ENCODE measurements around the gene ANKRD6.
A peak's percentile ranks its signal among the peaks of the same experiment; 100 is the strongest.
"Not testable (repeated sequence)": the region's sequence is repeated elsewhere in the genome, so short reads cannot be mapped to it uniquely, and the experiment has no call there.

The ANKRD6 gene

GRCh38 chr6:89432875-89433251 lies at the start of gene ANKRD6:
Gene ANKRD6, plus strand, starts transcription at chr6:89433152. Its CDS starts 133,825 bp downstream, at chr6:89566977.
- DNase-seq: peak in 47 of 51 donors; percentile 8 to 83 (median 40)

GRCh38 chr6:89385156-89385667 lies 47.7 kb upstream of the ANKRD6 start:
- no peak for DNase-seq

DNA sequence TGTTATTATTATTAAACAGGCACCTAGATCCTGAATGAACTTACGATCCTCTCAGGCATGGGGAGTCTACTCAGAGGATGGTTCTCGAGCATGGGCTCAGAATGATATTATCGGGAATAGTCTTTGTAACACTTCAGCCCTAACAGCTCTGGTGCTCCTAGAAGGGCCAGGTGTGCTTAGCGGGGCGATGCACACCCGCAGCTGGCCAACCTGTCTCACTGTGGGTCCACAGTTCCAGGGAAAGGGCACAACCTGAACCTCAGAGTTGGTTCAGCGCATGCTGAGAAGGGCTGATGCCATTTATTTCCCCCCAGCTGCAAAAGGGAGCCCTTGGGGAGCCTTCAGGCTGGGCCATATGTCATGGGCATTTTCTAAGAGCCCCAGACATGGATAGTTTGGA lies 47.1 kb upstream of the ANKRD6 start:
- DNase-seq: no peak

GRCh38 chr6:89386917-89387491 lies 45.9 kb upstream of the ANKRD6 start:
- no peak for DNase-seq

DNA sequence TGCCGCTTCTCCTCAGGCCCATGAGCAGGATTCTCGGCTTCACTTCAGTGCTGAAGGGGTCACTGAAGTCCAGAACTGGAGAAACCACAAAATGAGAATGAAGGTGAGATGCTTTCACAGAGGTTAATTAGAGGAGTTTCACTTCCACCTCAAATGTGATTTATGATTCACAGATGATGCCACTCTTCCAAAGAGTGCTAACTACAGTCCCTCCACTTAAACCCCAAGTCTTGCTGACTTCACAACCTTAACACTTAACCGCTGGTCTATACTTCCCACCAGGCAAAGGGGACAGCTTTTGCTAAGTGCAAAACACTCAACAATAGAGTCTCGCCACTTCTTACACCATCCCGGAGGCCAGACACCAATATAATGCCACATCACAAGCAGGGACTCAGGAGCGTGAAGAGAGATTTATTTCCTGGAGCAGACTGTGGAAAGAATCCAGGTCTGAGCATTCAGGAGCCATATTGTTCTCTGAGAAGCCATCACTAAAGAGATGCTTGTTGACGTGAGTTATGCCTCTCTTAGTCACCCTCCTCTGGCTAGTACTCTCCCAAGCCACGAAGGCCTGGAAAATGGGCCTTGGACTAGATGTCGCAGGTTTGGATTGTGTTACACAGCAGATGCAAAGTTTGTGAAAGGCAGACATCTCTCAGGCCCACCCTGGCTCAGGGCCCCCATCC lies 45.3 kb upstream of the ANKRD6 start:
- DNase-seq: no peak

DNA sequence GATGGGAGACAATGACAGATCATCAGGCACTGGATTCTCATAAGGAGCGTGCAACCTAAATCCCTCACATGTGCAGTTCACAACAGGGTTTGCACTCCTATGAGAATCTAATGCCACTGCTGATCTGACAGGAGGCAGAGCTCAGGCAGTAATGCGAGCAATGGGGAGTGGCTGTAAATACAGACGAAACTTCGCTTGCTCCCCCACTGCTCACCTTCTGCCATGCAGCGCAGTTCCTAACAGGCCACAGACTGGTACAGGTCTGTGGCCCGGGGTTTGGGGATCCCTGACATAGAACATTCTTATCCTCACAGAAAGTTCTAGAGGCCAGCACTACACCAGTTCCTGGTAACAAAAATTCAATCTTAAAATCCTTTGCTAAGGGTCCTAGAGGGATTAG lies 44.1 kb upstream of the ANKRD6 start:
- DNase-seq: no peak

- no peak for DNase-seq
Measured at GRCh38 chr6:89392823-89393222, 40.1 kb upstream of the ANKRD6 start.

GRCh38 chr6:89393659-89394058 lies 39.3 kb upstream of the ANKRD6 start:
- DNase-seq: no peak

DNA sequence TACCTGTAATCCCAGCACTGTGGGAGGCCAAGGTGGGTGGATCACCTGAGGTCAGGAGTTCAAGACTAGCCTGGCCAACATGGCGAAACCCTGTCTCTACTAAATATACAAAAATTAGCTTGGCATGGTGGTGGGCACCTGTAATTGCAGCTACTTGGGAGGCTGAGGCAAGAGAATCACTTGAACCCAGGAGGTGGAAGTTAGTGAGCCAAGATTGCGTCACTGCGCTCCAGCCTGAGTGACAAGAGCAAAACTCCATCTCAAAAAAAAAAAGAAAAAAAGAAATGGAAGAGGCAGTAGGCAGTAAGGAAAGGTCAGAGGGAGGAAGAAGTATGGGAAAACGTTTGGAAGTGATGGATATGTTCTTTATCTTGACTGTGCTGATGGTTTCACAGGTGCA lies 35.1 kb upstream of the ANKRD6 start:
- not testable (repeated sequence) for DNase-seq

DNA sequence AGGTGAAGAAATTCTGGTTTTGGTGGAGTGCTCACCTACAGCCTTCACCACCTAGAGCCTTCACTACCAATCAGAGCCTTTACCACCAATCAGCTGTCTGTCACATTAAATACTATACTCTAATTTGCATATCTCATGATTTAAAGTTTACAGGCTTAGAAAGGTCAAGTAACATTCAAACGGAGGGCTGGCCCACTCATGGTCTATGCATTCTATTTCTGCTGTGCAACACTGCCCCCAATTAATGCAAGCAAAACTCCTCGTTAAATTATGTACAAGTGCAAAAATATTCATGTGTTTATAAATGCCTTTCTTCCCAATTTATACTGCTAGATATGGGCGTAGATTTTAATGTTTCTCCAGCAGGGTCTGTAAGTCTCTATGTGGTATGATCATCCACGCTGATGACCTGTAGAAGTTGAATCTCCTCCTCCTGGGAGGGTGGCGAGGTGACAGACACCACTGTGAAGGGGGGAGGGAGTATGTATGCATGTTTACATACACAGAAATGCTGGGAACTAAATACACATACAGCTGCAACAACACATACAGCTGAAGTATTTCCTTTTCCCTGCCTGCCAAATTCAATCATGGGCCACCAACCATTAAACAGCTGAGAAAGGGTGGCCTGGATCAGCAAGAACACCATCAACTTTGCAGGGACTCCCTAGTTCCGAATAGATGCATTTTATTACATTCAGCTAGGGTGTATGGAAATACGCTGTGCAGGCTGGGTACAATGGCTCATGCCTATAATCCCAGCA lies 34.0 kb upstream of the ANKRD6 start:
- no peak for DNase-seq

GRCh38 chr6:89400050-89400449 lies 32.9 kb upstream of the ANKRD6 start:
- no peak for DNase-seq

DNA sequence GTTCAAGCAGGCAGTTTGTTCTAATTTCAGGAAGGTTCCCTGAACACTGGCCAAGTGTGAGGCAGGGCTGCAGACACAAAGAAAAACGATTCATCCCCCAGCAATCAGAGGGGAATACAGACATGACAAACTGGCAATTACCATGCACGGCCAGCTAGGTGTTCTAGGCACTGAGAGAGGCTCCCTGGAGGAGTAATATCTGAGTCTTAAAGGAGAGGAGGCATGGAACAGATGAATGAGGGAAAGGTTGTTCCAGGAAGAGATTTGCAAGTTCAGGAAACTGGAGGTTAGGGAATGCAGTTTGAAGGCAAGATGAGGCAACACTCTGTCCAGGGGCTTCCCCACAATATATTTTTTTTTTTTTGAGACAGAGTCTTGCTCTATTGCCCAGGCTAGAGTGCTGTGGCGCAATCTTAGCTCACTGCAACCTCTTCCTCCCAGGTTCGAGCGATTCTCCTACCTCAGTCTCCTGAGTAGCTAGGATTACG lies 32.0 kb upstream of the ANKRD6 start:
- peak in 1 of 51 donors; percentile 25 for DNase-seq

- no peak for DNase-seq
Measured at GRCh38 chr6:89402776-89403175, 30.2 kb upstream of the ANKRD6 start.

GRCh38 chr6:89404512-89404911 lies 28.4 kb upstream of the ANKRD6 start:
- no peak for DNase-seq

- no peak for DNase-seq
Measured at GRCh38 chr6:89406141-89406540, 26.8 kb upstream of the ANKRD6 start.

DNA sequence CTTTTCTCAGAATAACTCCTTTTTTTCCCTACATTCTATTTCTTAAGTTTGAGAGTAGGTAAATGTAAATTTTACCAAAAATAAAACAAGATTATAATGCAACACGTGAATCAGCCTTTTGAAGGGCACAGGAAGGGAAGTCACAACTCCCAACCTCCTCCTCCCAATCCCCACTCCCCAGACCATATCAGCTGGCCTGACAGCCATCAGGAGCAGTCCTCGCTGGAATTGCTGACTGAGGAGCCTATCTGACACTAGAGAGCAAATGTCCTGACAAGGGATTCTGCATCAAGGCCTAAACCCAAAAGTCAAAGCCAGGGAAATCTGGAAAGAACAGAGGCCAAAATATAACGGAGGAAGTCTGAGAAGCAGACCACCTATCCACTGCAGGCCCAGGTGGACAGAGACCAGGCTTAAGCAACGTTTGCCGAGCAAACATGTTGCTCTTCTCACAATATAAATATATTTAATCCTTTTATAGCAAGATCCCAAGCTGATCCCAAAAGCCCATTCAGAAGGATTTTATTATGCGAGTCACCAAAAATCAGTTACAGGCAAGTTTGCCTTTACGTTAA lies 23.4 kb upstream of the ANKRD6 start:
- DNase-seq: no peak

DNA sequence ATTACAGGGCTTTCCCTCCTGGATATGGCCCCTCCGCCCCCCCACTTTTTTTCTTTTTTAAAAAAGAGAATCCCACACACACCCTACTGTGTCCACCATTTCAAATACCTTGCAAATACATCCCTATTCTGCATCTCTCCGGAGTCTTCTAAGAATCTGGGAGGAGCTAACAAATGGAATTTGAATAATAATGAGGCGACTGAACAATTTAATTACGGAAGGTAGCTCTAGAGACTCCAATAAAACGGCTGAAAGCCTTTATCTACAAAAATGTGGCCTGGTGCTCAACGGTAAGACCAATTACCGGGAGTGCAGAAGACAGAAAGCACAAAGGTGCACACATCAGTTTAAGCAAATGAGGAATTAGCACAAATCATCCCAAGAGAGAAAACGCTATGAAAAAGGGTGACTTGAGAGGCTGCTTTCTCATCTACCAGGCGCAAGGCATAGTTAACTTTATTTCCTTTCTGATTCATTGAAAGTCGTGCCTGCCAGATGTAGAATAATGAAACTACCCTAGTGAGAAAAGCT lies 22.7 kb upstream of the ANKRD6 start:
- DNase-seq: no peak

DNA sequence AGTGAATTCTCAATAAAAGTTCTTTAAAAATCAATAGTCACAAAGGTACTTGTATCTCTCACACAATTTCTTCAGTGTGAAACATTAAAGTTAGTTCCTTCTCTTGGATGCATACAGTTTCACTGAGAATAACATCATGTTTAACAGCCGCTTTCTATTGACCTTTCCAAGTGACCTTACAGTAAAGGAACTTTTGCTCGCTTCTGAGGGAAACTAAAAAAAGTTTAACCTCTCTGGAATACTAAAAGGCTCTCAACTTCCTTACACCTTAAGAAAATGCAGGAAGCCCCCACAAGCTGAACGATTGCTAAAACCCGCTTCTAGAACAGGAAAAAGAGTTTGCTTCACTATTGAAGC lies 22.2 kb upstream of the ANKRD6 start:
- DNase-seq: peak in 1 of 51 donors; percentile 43

DNA sequence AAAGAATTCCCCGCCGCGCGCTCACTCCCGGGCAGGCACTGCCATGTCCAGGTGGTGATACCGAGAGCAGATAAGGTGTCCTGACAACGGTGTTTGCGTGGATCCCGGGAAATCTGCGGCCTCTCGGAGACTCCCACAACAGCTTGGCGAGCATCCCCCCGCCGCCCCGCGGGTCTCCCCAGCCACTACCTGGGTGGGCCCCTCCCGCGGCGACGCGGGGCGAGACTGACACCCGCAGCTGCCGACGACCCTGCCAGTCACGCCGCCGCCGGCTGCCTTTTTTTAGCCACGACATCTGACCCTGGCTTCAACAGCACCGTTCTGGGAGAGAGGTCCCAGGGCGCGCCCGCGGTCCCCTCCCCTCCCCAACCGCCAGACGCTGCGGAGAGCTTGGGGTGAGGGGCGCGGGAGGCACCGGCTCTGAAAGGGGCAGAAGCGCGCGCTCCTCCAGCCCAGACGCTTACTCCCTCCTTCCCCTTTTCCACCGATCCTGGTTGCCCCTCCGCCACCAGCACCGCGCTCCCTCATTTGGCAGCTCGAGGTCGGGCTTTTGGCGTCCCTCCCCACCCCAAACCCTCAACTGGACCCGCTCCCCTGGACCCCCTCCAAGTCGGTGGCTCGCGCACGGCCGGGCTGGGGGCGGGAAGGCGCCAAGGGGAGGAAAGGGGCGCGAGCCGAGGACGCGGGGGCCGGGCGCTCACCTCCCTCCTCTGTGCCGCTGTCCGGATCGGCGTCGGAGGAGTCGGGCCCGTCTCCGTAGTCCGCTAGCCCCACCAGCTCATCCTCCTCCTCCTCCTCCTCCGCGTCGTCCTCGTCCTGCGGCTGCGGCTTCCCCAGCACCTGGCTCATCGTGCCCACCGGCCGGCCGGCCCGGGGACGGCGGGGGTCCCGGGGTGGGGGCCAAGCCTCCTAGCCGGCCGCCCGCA lies 21.5 kb upstream of the ANKRD6 start:
- DNase-seq: peak in 28 of 51 donors; percentile 17 to 78 (median 45)

Data from hypothalamus (tissue), 51 donors.